D341Med (cell line): ENCODE measurements around the gene ZFP36.

ENCODE experiments used
- DNase-seq: peaks from one replicate; pipeline ENCODE4 v3.0.0; 2012; ENCODE audit warnings: low spot score

The ZFP36 gene

DNA sequence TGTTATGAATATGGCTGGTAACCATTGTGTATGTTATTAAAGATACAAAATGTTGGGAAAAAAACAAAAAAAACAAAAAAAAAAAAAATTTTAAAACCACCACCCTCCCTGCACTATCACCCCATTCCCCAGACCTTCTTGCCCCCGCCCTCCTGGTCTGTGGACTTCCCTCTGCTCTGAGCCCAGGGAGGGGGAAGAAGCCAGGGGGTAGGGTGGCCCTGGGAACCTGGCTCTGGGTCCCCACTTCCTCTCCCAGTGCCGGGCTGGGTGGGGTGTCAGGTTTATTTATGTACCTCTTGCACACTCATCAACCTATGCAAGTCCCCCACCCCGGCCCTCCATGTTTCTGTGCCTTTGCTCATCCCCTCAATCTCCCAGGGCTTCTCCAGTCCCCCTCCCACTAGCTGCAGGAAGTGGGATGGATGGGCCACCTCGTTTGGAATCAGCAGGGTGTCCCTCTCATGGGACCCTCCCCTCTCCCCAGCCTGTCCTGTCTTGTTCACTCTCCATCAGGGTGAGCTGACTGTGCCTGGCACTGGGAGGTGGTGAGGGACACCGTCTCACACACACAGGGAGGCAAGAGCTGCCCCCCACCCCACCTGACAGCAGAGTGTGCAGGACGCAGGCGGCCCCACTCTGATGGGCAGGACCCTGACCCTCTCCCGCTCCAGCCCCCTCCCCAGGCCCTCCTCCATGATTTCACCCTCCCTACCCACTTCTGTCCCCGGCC is 21.6 kb upstream of the ZFP36 start:
- DNase-seq, result no peak

DNA sequence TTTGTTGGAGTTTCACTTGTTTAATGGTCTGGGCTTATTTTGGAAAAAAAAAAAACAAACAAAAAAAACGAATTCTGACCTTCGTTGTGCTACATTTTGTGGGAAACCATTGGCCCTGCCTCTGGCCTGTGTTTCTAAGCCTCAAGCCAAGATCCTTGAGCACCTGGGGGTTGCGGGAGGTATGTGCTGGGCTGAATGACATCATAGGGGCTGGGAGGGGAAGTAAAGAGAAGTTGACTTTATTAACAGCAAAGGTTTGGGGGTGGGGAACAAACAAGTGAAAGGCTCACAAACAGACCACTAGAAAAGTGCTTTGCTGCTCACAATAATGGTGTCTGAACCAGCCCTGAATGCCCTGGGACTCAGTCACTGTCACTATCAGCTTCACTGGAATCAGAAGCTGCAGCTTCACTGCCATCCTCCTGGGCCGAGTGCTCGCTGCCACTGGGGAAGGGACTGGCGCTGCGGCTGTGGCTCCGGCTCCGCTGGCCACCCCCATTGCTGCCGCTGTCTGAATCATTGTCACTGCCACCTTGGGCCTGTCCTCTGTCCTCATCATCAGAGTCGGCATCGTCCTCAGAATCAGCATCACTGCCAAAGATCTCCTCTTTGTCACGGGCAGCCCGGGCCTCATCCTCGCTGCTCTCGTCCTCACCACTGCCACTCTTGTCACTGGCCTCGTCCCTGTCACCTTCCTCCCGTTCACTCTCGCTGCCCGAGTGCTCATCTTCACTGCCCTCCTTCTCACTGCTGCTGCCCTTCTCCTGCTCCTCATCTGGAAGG is 20.8 kb upstream of the ZFP36 start:
- DNase-seq, result no peak

DNA sequence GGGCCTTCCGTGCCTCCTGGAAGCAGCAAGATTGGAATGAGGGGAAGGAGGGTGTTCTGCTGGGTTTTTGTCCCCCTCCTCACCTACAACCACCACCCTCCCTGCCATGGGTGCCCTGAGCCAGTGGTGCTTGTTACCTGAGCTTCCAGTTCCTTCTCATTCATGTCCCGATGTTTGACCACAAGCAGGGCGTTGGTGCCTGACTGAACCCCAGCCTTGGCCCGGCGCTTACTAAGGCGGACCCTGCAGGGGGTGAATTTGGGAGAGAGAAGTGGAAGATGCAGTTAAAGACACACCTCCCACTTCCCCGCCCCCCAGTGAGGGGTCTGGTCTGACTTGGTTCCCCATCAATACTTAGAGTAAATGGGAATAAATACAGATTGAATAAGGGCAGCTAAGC is 20.1 kb upstream of the ZFP36 start:
- DNase-seq, result no peak

DNA sequence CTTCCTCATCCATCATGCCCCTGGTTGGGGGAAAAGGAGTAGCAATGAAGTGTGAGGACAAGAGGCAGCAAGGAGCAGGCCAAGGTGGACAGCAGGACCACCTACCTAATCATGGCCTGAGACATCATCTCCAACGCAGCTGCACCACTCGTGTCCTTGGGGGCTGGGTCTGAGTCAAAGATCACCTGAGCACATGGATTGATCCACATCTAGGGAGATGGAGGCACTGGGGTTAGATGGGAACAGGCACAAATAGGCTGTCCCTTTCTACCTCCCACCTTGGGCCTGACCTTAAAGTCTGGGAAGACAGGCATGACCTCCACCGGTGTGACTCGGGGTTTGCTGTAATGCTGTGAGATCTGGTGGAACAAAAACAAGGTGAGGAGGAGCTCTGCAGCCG is 18.0 kb upstream of the ZFP36 start:
- no peak for DNase-seq

DNA sequence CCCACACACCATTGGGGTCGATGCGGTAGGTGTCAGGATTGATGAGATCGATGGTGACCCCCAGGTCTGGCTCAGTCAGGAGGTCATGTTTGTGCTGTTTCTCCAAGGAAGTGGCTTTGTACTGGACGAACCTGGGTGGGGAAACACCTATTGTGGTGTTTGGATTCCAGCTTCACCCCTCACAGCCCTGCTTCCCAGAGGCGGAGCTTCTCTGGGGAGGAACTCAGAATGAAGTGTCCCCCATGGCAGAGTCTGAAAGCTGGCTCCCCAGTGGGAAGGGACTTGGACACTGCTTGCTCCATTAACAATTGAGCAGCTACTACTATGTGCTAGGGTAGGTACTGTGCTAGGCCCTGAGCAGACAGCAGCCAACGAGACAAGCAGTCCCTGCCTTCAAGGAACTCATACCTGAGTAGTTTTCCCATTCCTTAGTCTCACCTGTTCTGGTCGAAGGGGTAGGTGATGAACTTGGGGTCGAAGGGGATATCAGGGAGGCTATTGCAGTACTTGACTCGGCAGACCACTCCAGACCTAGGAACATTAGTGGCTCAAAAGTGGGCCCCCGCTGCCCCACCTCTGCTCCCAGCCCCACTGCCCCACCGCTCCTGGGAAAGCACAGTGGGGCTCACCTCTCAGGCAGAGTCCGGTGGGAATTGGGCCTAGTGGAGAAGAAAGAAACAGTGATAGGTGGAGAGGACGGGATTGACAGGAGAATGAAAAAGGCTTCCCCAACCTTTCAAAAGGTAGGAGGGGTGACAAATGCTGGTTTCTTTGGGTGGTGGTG is 16.8 kb upstream of the ZFP36 start:
- no peak for DNase-seq

DNA sequence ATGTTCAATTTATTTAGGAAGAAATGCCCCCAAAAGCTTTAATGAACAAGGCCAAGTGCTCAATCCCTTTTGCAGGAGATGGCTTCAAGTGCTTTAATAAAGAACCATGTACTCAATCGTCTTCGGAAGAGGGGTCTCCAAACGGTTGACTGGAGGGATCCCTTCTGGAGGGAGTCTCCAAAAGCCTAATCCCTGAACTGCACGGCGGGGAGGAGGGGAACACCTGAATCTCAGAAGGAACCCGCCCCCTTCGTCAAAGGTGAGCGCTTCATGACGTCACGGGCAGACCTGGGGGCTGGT is 16.2 kb upstream of the ZFP36 start:
- DNase-seq, result no peak

DNA sequence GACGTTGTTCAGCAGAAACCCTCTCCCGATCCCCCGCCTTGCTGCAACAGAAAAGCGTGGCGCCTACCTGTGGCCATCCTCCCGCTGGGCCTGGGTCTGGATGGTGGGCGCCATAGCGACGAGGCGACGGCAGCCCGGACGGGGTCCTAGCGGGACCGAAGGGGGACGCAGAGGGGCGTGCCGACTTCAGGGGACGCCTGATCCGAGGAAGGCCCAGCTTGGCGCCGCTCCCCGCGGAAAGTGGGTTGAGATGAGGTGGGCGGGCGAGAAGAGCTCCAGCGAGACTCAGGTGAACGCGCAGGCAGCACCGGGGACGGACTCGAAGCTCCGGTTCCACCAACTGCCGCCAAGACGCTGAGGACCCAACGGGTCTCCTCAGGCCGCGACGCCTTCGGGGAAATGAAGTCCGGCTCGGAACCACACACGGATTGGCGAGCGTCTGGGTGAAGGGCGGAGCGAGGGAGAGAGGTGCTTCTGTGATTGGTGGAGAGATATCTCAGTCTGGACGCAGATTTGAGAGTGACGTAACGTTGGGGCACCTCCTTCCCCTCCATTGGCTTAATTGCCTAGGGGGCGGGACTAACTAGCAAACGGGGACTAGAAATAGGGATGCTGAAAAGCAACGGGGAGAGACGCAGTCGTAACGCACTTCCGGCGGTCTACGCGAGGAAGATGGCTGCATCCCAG is 15.8 kb upstream of the ZFP36 start, which contains the start of the genes MED29 and PAF1:
TSS of gene MED29 (plus strand) at position 628 of the 687 bp plus-strand sequence. CDS start at position 673, 45 bp downstream.
TSS of gene PAF1 (minus strand) at position 356 of the 687 bp plus-strand sequence. CDS start at position 114, 242 bp downstream.
- peak; percentile 95 for DNase-seq

DNA sequence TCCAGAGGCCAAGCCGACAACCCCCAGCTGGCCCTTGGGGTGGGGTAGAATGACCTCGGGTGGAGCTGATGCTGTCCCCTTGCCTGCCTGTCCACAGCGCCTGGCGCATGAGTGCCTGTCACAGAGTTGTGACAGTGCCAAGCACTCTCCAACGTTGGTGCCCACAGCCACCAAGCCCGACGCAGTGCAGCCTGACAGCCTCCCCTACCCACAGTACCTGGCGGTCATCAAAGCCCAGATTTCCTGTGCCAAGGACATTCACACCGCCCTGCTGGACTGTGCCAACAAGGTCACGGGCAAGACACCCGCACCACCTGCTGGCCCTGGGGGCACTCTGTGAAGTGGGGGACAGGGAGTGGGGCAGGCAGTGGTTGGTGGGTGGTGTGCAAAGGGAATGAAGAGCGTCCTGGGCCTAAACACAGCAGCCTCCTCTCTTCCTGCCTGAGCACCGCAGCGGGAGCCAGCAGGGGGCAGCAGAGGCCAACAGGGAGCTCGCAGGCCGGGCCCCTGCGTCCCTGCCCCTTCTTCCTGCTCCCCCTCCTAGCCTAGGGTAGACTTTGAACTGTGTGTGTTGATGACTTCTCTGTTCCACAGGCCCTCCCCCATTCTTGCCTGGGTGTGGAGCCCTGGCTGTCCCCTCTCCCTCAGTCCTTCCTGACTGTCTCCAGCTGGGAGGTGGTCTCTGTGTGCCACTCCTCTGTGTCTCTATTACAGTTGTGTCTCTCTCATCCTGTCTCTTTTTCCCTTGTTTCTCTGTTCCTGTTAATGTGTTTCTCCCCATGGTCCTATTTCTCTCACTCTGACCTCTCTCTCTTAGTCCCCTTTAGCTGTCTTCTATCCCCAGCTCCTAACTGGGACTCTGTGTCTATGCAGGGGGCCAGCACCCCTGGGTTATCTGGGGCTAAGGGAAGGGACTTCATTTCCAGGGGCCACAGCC is 9.0 kb upstream of the ZFP36 start:
- peak; percentile 92 for DNase-seq

DNA sequence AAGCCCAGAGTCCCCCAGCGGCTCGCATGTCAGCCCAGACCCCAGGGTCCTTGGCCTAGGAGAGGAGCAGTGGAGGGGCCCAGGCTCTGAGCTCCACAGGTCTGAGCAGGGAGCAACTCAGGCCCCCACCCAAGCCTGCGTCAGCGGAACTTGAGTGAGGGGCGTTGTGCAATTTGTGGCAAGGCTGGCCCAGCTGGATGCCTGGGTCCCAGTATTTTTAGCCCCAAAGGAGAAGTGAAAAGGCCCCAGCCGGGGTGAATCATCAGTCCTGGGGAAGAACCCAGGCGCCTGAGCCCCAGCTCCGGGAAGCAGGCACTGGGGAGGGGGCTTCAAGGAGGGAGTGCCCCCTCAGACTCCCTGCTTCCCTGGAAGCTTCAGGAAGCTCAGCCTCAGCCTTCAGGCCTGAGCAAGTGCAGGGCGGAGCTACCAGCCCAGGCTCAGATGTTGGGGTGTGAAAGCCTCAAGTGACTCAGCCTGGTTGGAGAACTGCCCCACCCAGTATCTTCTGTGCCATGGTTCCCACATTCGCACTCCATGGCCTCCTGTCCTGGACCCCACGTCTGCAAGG is 8.3 kb upstream of the ZFP36 start:
- DNase-seq, result no peak

DNA sequence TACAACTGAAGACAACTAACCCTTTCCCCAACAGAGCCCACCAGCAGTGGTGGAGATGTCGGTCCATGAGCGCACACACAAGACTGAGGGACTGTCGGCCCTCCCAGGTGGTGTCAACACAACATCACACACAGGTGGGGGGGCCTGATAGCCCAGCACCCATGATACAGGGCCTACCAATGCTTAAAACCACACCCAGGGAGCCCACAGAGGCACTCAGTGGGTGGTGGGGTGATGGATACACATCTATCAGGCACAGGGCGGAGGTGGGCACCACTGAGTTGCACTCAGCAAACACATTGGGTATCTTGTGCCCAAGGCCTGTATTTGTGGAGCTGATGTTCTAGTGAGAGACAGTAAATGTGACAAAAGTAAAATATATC is 7.0 kb upstream of the ZFP36 start:
- DNase-seq, result no peak

DNA sequence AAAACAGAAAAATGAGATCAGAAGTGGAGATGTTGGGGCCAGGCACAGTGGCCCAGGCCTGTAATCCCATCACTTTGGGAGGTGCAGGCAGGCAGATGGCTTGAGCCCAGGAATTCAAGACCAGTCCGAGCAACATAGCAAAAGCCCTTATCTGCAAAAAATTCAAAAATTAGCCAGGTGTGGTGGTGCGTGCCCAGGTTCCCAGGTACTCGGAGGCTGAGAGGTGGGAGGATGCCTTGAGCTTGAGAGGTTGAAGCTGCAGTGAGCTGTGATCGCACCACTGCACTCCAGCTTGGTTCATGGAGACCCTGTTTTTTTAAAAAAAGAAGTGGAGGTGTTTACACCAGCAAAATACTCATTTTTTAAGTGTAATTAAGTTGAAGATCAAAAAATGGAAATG is 6.6 kb upstream of the ZFP36 start:
- no peak for DNase-seq

DNA sequence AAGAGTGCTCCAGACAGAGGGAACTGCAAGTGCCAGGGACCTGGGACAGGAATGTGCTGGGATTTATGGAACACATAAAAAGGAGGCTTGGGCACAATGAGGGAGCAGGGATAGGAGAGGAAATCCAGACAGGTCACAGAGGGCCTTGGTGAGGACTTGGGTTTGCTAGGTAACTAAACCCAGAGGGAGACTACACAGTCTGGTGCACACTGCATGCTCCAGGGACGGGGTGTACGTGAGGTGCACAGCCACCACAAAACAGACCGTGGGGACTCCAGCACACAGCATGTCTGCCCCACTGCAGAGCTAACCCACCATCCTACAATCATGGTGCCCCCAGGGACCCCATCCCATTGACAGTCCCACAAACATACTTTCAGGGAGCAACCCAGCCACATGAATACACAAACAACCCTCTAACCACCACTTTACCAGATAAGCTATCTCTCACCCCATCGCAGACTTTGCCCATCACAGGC is 5.5 kb upstream of the ZFP36 start:
- DNase-seq, result no peak

DNA sequence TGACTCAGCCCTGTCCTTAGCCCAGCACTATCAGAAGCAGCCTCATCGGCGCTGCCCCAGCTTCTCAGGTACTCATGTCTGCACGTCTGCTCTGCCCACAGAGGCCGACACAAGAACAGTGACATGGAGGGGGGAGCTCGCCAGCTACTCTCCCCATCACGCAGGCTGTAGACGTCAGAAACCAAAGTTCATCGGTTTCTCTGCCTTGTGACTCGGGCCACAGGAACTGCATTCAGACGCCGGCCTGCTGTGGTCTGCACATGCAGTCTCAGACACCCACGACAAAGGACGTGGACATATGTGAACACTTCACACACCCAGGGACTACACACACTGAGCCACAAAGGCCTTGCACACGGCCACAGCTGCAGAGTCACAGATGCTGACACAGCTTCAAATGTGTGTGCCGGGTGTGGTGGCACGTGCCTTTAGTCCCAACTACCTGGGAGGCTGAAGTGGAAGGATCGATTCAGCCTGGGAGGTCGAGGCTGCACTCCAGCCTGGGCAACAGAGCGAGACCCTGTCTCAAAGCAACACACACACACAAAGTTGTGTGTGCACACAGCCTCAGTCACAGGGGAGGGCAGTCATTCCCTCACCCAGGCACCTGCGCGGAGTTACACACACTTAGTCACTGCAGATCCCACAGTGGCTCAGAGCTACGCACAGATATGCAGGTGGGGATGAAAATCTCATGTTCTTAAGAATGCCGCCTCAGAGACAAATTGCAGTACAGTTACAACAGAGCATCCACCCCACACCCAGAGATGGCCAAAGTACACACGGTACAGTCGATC is 4.9 kb upstream of the ZFP36 start:
- no peak for DNase-seq

DNA sequence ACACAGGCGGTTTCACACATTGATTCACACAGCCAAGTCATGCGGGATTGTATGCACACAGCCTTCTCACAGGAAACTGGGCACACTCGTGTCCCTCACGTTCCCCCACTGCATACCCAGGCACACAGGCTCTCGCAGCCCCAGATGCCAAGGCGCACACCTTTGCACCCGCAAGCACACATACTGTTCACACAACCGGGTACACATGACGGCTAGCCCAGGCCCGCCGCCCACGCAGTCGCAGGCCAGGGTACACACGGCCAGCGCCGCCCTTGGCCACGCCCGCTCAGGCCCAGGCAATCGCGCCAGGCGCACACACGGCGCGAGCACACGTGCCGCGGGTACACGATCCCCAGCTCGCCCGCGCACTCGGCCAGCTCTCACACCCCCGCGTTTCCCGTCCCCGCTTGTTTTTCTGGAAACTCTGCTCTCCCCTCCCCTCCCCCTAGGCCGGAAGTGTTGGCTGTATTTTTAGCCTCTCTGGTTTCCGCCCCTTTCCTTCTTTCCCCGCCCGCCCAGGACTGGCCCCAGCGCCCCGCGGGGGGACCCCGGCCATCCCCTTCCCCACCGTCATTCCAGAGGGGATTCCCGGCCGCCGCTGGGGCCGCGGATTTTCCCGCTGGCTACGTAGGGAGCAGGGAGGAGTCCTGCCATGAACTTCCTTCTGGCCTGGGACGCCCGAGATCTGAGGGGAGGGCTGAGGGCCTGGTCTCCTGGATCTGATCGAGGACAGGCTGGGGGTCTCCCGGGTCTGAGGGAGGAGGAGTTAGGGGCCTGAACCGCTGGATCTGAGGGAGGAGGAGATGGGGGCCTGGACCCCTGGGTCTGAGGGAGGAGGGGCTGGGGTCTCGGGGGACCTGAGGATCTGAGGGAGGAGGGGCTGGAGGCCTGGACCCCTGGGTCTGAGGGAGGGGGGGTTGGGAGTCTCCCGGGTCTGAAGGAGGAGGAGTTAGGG is 4.0 kb upstream of the ZFP36 start:
- peak; percentile 58 for DNase-seq

DNA sequence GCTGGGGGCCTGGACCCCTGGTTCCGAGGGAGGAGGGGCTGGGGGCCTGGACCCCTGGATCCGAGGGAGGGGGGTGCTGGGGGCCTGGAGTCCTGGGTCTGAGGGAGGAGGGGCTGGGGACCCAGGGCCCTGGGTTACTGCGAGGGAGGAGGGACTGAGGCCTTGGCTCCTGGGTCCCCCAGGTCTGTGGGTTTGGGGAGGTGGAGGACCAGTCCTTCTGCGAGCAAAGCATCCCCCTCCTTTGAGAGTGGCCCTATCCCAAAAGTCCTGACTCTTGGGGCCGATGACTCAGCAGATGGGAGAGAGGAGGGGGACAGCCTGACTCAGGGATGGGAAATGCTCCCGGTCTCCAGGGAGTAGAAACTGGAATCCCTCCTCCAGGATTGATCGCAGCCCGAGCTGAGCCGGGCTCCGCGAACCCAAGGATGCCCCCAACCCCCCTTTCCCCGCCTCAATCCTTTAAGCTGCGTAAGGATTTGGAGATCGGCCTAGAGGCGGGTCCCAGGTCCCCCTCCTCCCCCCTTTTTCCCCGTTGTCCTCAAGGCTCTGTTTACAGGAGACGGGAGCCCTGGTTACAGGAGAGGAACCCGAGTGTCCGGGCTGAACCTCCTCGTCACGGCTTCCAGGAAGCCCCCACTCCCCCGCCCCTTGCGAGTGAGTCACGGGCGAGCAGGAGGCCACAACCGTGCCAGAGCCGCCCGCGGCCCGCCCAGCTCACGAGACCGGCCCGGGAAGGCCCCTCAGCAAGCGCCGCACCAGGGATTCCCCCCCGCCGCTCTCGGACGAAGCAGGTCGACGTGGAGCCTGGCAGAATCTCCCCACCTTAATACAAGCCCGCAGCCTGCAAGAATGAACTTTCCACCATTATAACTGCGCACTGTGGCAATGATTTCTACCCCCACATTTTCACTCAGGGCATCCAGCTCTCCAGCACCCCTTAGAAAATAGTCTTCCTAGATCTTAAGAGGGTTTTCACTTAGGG is 3.0 kb upstream of the ZFP36 start:
- peak; percentile 92 for DNase-seq

DNA sequence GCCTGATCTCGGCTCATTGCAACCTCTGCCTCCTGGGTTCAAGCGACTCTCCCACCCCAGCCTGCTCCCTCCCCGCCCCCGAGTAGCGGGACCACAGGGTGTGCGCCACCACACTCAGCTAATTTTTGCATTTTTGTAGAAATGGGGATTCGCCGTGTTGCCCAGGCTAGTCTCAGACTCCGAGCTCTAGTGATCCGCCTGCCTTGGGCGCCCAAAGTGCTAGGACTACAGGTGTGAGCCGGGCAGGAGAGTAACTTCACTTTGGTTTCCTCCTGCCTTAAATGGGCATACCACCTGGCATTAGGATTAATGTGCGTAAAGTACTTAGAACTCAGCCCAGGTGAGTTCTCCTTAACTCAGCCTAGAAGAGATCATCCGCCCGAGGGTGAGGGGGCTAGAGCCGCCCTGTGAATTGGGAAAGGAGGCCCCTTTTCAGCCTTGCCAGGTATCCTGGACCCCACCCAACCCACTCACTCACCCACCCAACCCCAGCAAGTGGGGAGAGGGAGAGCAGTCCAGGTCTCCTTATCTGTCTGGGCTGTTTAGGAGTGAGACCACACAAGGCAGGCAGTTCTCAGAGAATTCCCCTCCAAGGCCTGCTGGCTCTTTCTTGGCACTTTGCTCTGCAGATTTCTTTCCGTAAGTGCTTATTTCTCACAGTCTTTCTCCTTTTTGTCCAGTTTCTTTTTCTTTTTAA is 1.2 kb upstream of the ZFP36 start:
- no peak for DNase-seq
